ENCODE data around the gene CCL16.

DNA sequence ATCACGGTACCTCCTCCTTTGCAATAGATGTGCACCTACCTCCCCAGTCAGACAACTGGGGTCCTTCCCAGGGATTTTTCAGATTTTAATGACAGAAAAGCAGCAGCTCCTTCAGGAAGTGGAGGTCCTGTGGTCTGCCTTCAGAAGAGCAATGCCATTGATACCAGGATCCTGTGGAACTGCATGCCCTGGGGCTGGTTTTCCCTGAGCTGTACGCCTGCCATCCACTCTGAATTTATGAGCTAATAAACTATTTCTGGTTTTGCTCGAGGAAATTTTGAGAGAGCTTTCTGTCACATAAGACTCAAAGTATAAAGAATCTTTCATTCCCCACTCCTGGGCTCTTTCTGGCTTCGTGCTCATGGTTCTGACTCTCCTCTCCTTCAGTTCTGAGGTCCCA, 46.5 kb upstream of the CCL16 start:
- no peak for TF ChIP-seq POLR2AphosphoS5 (IDR thresholded peaks at IDR 0.05; ENCODE audit: low read depth, low read length)
- no peak for TF ChIP-seq POLR2A (IDR thresholded peaks at IDR 0.05; ENCODE audit: low read depth, low read length)

Measured in GM12892 (cell line).